G401.6 (cell line): ENCODE results near the gene SREK1.
"Not testable (repeated sequence)": the region's sequence is repeated elsewhere in the genome, so short reads cannot be mapped to it uniquely, and the experiment has no call there.

Experiments used
- FAIRE-seq: peaks from 2 replicates; lab custom pipeline; 2012; peaks lifted over from hg19 to GRCh38; lab: Jason Lieb, UNC

The SREK1 gene, protein sequence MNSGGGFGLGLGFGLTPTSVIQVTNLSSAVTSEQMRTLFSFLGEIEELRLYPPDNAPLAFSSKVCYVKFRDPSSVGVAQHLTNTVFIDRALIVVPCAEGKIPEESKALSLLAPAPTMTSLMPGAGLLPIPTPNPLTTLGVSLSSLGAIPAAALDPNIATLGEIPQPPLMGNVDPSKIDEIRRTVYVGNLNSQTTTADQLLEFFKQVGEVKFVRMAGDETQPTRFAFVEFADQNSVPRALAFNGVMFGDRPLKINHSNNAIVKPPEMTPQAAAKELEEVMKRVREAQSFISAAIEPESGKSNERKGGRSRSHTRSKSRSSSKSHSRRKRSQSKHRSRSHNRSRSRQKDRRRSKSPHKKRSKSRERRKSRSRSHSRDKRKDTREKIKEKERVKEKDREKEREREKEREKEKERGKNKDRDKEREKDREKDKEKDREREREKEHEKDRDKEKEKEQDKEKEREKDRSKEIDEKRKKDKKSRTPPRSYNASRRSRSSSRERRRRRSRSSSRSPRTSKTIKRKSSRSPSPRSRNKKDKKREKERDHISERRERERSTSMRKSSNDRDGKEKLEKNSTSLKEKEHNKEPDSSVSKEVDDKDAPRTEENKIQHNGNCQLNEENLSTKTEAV

GRCh38 chr5:66144074-66144833, at the start of gene SREK1:
Gene SREK1 (plus strand): TSS chr5:66144300. CDS start chr5:66144377, 77 bp downstream.
- peak; percentile 65 for FAIRE-seq

DNA sequence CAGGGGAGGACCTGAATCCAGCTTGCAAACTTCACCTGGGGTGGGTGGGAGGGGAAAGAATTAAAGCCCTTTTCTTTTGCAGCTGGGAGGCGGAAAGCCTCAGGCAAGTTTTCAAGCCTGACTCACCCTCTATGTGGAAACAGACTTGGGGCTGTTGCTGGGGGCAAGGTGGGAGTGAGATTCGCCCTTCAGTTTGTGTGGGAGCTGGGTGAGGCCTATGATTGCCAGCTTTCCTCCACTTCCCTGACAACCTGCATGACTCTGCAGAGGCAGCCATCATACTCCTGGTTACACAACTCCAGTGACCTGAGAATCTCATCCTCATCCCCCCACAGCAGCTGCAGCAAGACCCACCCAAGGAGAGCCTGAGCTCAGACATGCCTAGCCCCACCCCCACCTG, 43.2 kb upstream of the SREK1 start:
- no peak for FAIRE-seq

GRCh38 chr5:66113160-66113559, 30.9 kb upstream of the SREK1 start:
- FAIRE-seq = no peak

DNA sequence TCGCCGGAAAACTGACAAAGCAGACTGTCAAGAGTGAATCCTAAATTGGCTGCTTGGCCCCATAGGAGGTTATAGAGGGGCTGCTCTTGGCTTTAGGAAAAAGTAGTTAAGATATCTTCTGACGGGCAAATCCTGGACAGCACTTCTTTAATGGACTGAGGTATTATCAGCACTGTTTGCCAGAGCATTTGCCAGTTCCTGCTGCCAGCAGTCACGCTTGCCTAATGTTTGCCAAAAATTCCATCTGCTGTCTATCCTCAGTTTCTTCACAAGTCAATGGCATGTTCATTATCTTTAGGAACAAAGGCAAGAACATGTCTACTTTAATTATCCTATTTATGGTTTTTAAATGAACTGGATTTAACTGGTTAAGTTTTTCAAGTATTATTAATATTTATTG, 25.8 kb upstream of the SREK1 start:
- no peak for FAIRE-seq

DNA sequence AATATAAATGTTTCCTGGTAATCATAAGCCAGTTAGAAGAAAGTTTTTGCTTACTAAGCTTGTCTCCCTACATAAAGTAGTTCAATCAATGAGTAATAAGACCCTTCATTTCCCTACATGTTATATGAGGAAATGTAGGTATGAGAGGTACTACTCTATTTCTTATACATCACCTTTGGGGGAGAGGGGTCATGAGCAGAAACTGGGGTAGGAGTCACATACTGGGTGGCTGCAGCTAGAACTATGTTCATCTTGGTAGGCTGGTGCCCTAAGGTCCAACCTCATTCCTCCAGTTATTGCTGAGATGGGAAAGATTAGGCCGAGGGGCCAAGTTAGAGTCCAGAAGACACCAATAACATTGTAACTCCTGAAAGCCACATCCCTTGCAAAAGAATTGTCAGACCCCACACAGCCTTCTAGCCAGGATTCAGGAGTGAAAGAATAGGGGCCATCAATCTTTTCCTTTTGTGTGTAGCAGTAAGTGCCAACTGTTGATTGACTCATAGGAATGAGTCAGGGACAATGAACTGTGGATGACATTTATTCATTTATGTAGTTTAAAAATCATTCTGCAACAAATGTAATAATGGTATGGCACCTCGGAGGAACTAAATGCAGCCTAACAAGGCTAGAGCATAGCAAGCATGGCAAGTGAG, 21.6 kb upstream of the SREK1 start:
- FAIRE-seq = no peak

DNA sequence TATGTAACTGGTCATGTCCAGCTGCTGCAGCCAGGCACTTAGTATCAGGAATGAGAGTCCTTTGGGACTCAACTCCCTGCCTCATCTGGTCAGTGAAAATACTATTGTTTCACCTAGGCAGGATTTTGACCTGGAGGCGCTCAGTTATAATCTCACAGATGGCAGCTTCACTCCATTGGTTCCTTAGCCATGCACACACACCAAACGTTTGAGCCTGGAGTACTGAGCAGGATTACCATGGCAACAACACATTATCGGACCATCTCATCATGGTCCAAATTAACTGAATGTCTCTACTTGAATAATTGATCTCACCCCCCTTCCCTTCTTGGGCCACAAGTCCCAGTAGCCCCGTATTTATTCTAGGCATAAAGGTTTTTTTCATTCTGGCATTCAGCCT, 15.0 kb upstream of the SREK1 start:
- no peak for FAIRE-seq

DNA sequence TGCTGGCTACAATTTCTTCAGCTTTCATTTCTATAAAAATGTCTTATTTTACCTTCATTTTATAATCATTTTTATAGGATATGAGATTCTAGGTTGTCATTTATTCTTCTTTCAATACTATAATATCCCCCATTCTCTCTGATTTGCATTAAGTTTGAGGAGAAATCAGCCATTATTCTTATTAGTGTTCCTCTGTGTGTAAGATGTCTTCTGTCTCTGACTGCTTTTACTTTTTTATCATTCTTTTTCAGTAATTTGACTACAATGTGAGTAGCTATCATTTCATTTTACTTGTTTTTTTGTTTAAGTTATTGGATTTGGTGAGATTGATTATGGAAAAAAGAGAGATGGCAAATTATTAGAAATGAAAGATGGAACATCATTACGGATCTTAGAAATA, 13.6 kb upstream of the SREK1 start:
- FAIRE-seq = no peak

- no peak for FAIRE-seq
Observed at GRCh38 chr5:66134407-66134861, 9.7 kb upstream of the SREK1 start.

DNA sequence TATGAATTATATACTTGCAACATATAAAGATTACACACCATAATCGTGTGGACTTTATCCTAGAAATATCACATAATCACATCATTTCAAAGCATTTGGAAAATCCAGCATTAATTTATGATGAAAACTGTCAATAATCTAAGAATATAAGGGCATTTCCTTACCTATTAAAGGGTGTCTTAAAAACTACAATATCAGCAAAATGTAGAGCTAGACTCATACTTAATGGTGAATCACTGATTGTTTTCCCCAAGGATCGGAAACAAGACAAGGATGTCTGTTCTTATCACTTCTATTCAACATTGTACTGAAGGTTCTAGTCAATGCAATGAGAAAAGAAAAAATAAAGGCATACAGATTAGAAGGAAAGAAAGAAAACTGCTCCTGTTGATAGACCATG, 8.0 kb upstream of the SREK1 start:
- FAIRE-seq = peak; percentile 3

DNA sequence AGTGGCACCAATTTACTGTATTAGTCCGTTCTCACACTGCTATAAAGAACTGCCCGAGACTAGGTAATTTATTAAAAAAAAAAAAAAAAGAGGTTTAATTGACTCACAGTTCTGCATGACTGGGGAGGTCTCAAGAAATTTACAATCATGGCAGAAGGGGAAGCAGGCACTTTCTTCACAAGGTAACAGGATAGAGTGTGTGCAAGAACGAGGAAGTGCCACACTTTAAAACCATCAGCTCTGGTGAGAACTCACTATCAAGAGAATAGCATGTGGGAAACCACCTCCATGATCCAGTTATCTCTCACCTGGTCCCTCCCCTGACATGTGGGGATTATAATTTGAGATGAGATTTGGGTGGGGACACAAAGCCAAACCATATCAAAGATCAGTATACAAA, 7.2 kb upstream of the SREK1 start:
- FAIRE-seq = not testable (repeated sequence)

GRCh38 chr5:66138637-66139317, 5.3 kb upstream of the SREK1 start:
- no peak for FAIRE-seq

GRCh38 chr5:66139318-66139712, 4.8 kb upstream of the SREK1 start:
- no peak for FAIRE-seq

- no peak for FAIRE-seq
Observed at GRCh38 chr5:66142417-66142816, 1.7 kb upstream of the SREK1 start.

GRCh38 chr5:66143473-66144073, 527 bp upstream of the SREK1 start:
- FAIRE-seq = no peak

- no peak for FAIRE-seq
Observed at GRCh38 chr5:66144834-66145390, 812 bp downstream of the SREK1 start.

DNA sequence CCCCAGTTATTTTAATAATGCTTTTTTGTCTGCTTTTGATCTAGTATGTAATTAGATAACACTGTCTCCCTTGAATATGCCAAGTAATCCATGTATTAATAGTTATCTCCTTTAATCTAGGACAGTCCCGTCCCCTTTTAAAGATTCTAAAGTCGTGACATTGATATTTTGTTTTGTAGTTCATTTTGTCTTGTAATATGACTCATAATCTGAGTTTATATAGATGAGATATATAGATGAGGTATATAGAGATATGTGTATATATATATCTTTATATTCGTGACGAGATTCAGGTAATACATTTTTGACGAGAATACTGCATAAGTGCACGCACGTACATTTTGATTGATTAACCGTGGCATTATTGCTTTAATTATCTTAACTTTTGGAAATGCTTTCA, 1.6 kb downstream of the SREK1 start:
- no peak for FAIRE-seq

DNA sequence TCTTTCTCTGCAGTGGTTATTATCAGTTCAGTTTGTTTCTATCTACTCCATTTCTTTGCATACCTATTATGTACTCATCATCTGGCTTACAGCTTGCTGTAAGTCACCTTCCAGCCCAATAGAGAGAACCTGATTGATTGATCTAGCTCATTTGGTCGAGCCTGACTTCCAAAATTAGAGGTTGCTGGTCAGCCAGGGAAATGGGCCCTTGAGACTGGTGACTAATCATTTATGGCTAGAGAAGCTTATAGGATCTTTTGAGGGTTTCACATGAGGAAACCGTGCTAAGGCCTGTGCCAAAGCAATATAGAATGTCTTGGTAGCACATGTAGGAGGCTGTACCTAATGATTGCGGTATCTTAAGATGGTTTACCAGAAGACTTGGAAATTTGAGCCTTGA, 5.8 kb downstream of the SREK1 start:
- no peak for FAIRE-seq

DNA sequence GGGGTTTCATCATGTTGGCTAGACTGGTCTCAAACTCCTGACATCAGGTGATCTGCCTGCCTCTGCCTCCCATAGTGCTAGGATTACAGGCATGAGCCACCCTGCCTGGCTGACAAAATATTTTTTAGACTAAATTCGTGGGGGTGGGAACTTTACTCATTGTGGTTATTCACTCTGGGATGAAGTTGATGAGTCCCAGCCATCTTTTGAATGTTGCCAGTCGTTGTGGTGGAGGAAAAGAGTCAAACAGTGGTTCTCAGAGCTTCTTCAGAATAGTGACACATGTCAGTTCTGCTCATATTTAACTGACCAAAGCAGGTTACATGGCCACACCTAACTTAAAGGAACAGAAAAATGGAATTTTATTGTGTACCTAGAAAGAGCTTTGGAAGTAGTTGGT, 6.9 kb downstream of the SREK1 start:
- FAIRE-seq = no peak

- FAIRE-seq = no peak
Observed at GRCh38 chr5:66151491-66151890, 7.4 kb downstream of the SREK1 start.

DNA sequence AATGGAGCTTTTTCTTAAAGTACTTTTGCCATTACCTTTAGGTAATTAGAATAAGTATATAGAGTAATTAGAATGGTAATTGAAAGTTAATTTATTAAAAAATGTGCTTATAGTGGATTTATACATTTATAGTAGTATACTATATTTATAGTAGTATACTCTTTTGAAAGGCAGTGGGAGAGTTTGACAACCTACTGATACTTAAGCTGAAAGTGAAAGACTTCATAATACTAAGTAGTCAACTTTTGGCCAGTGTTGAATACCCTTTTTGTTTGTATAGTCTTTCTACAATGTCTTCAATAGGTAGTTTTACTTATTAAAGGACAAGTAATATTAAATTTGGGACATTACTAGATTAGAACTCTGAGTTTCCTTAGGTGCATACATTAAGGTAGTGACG, 12.9 kb downstream of the SREK1 start:
- peak; percentile 8 for FAIRE-seq

DNA sequence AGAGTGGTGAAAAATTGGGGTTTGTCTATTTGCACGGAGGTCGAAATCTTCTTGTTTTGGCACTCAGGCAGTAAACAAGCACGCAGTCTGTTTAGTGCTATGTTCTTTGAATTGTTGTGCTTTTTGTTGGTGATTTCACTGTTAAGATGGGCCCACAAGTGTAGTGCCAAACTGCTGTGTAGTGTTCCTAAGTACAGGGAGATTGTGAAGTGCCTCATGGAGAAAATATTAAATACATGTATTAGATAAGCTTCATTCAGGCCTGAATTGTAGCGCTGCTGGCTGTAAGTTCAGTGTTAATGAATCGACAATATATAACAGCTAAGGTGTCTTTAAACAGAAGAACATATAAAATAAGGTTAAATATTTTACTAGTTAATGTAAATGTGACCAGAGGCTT, 17.3 kb downstream of the SREK1 start:
- no peak for FAIRE-seq
